Trophoblast cell (in vitro differentiated cells and primary cell): ENCODE results near the gene ANXA6.

Experiments used
- DNase-seq, 2 donors: peaks; one replicate each; pipeline ENCODE4 v3.0.0-alpha.2; 2016
- H2AFZ ChIP-seq: 2 replicates; pipeline ENCODE4 v1.6.1; 2013; ENCODE audit warnings: low read length, moderate library complexity, mild to moderate bottlenecking; ENCODE audit not compliant: insufficient read depth, poor library complexity
- H2AK5ac ChIP-seq: 2 replicates; pipeline ENCODE4 v1.6.1; 2013; ENCODE audit warnings: mild to moderate bottlenecking, low read length
- H2BK120ac ChIP-seq: 2 replicates; pipeline ENCODE4 v1.6.1; 2013; ENCODE audit warnings: low read length, mild to moderate bottlenecking, moderate library complexity; ENCODE audit not compliant: insufficient read depth, poor library complexity
- H2BK12ac ChIP-seq: 2 replicates; pipeline ENCODE4 v1.6.1; 2013; ENCODE audit warnings: mild to moderate bottlenecking, low read length, moderate library complexity
- H2BK5ac ChIP-seq: 2 replicates; pipeline ENCODE4 v1.6.1; 2013; ENCODE audit warnings: low read length, low read depth, moderate library complexity, mild to moderate bottlenecking; ENCODE audit not compliant: poor library complexity
- H3K14ac ChIP-seq: 2 replicates; pipeline ENCODE4 v1.6.1; 2013; ENCODE audit warnings: mild to moderate bottlenecking, low read length
- H3K18ac ChIP-seq: 2 replicates; pipeline ENCODE4 v1.6.1; 2013; ENCODE audit warnings: mild to moderate bottlenecking, low read length
- H3K23ac ChIP-seq: 2 replicates; pipeline ENCODE4 v1.6.1; 2013; ENCODE audit warnings: low read length
- H3K27ac ChIP-seq: 2 replicates; pipeline ENCODE4 v1.5.1; 2013; ENCODE audit warnings: low read depth, mild to moderate bottlenecking, inconsistent platforms, low read length, moderate library complexity
- H3K27me3 ChIP-seq: 2 replicates; pipeline ENCODE4 v1.6.1; 2013; ENCODE audit warnings: inconsistent platforms, mild to moderate bottlenecking, low read length, moderate library complexity; ENCODE audit not compliant: insufficient read depth
- H3K36me3 ChIP-seq, 2 experiments: 1 replicate in 1 of 2; 2 replicates in 1 of 2; pipeline ENCODE4 v1.6.1; 2013; ENCODE audit warnings: low read length in 2 of 2, mild to moderate bottlenecking in 2 of 2, moderate library complexity in 1 of 2; ENCODE audit not compliant: insufficient read depth in 2 of 2, control insufficient read depth in 1 of 2
- H3K4ac ChIP-seq: 2 replicates; pipeline ENCODE4 v1.6.1; 2013; ENCODE audit warnings: low read depth, mild to moderate bottlenecking, low read length, moderate library complexity
- H3K4me1 ChIP-seq, 2 experiments: 1 replicate in 1 of 2; 2 replicates in 1 of 2; pipeline ENCODE4 v1.6.1; 2013; ENCODE audit warnings: low read length in 2 of 2, mild to moderate bottlenecking in 2 of 2, moderate library complexity in 1 of 2; ENCODE audit not compliant: insufficient read depth in 2 of 2, control insufficient read depth in 1 of 2
- H3K4me2 ChIP-seq: 2 replicates; pipeline ENCODE4 v1.6.1; 2013; ENCODE audit warnings: inconsistent platforms, mild to moderate bottlenecking, low read length, moderate library complexity
- H3K4me3 ChIP-seq: 2 replicates; pipeline ENCODE4 v1.5.1; 2013; ENCODE audit warnings: mild to moderate bottlenecking, low read depth, low read length, inconsistent platforms
- H3K79me1 ChIP-seq: one replicate; pipeline ENCODE4 v1.6.1; 2013; ENCODE audit warnings: low read length
- H3K79me2 ChIP-seq: 2 replicates; pipeline ENCODE4 v1.6.1; 2013; ENCODE audit warnings: low read length, mild to moderate bottlenecking; ENCODE audit not compliant: control insufficient read depth, insufficient read depth, poor library complexity
- H3K9ac ChIP-seq: 2 replicates; pipeline ENCODE4 v1.6.1; 2013; ENCODE audit warnings: mild to moderate bottlenecking, low read length
- H3K9me3 ChIP-seq: 2 replicates; pipeline ENCODE4 v1.6.1; 2013; ENCODE audit warnings: low read depth, mild to moderate bottlenecking, control low read depth, inconsistent platforms, low read length; ENCODE audit not compliant: insufficient read depth
- H4K12ac ChIP-seq: 2 replicates; pipeline ENCODE4 v1.6.1; 2013; ENCODE audit warnings: low read depth, mild to moderate bottlenecking, low read length, moderate library complexity
- H4K8ac ChIP-seq: 2 replicates; pipeline ENCODE4 v1.6.1; 2013; ENCODE audit warnings: low read depth, mild to moderate bottlenecking, low read length, moderate library complexity
- H4K91ac ChIP-seq: one replicate; pipeline ENCODE4 v1.6.1; 2013; ENCODE audit warnings: low read depth, mild to moderate bottlenecking, low read length, moderate library complexity
- WGBS: extraction: QIAGEN DNeasy Blood & Tissue Kit; methylation state at CpG from one replicate; pipeline ENCODE4 v1.1.7; 2013; ENCODE audit warnings: missing lambda C conversion rate; ENCODE audit not compliant: insufficient read length, insufficient coverage; ENCODE audit errors: extremely low coverage; 5-methylcytosine and 5-hydroxymethylcytosine counted together

ANXA6 gene

DNA sequence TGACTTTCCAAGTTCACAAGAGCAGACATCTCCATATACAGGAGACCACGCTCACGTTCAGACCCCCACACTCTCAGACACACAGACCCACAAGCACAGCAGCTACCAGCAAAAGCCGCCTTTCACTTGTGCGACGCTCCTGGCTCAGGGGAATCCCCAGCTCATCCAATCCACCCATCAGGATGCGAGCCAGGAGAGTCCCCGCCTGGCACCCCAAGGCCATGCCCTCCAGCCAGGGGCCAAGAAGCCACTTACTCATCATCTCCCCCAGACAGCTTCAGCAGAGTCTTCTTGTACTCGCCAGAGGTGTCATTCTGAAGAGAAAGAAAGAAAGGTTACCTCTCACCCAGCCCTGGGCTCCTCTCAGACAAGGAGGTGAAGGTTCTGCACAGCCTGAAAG, 29.7 kb downstream of the ANXA6 start:
- H3K4ac ChIP-seq, result no peak overlapping the region
- no peak overlapping the region for H3K23ac ChIP-seq
- no peak overlapping the region for H2BK120ac ChIP-seq
- H3K79me1 ChIP-seq, result peaks cover 5% of the 10 kb centered on the region
- no CpG with 5 or more reads among the region's 8 CpGs for WGBS
- H2BK5ac ChIP-seq, result no peak overlapping the region
- DNase-seq, result no peak
- H3K79me2 ChIP-seq, result no peaks in the 10 kb centered on the region
- H3K4me3 ChIP-seq, result no peak overlapping the region
- no peaks in the 10 kb centered on the region for H3K27me3 ChIP-seq
- H3K4me1 ChIP-seq, result peaks cover 0 to 6% of the 10 kb centered on the region in 2 experiments
- H3K18ac ChIP-seq, result no peak overlapping the region
- no peak overlapping the region for H2AK5ac ChIP-seq
- H3K9ac ChIP-seq, result no peak overlapping the region
- no peak overlapping the region for H3K4me2 ChIP-seq
- H3K14ac ChIP-seq, result no peak overlapping the region
- no peak overlapping the region for H2BK12ac ChIP-seq
- H3K36me3 ChIP-seq, result peaks cover 42 to 60% of the 10 kb centered on the region in 2 experiments
- no peak overlapping the region for H4K12ac ChIP-seq
- no peak overlapping the region for H2AFZ ChIP-seq
- H4K91ac ChIP-seq, result no peak overlapping the region
- H4K8ac ChIP-seq, result no peak overlapping the region
- H3K27ac ChIP-seq, result no peak overlapping the region
- H3K9me3 ChIP-seq, result no peaks in the 10 kb centered on the region

DNA sequence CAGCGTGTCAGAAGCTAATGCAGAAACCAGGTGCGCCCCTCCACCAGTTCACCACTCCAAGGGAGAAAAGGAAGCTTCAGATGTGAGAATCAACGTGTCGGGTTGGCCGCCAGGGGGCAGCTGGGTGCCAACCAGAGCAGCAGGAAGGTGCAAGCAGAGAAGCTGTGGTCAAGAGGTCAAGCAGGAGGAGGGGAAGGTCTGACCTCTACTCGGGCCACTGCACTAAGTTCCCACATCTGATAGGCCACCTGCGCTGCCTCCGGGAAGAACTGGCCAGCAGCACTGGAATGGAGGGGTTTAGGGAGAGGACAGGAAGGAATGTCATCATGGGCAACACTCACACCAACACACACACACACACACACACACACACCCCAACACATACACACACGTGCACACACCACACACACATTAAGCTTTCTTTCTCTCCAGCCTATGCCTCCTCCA, 31.4 kb downstream of the ANXA6 start:
- H3K14ac ChIP-seq, result no peak overlapping the region
- H2AFZ ChIP-seq, result no peak overlapping the region
- H3K4me1 ChIP-seq, result peaks cover 0 to 3% of the 10 kb centered on the region in 2 experiments
- H2BK120ac ChIP-seq, result no peak overlapping the region
- H3K4me2 ChIP-seq, result no peak overlapping the region
- no peaks in the 10 kb centered on the region for H3K27me3 ChIP-seq
- peak; percentile 58 to 84 for DNase-seq
- H3K36me3 ChIP-seq, result peaks cover 47 to 69% of the 10 kb centered on the region in 2 experiments
- WGBS, result no CpG with 5 or more reads among the region's 9 CpGs
- H3K79me1 ChIP-seq, result peaks cover 3% of the 10 kb centered on the region
- no peak overlapping the region for H3K18ac ChIP-seq
- no peak overlapping the region for H2BK12ac ChIP-seq
- no peak overlapping the region for H4K91ac ChIP-seq
- no peak overlapping the region for H2AK5ac ChIP-seq
- no peak overlapping the region for H3K23ac ChIP-seq
- H3K4ac ChIP-seq, result no peak overlapping the region
- H3K9me3 ChIP-seq, result no peaks in the 10 kb centered on the region
- H2BK5ac ChIP-seq, result no peak overlapping the region
- H3K27ac ChIP-seq, result no peak overlapping the region
- no peaks in the 10 kb centered on the region for H3K79me2 ChIP-seq
- no peak overlapping the region for H4K8ac ChIP-seq
- H3K9ac ChIP-seq, result no peak overlapping the region
- H3K4me3 ChIP-seq, result no peak overlapping the region
- no peak overlapping the region for H4K12ac ChIP-seq

DNA sequence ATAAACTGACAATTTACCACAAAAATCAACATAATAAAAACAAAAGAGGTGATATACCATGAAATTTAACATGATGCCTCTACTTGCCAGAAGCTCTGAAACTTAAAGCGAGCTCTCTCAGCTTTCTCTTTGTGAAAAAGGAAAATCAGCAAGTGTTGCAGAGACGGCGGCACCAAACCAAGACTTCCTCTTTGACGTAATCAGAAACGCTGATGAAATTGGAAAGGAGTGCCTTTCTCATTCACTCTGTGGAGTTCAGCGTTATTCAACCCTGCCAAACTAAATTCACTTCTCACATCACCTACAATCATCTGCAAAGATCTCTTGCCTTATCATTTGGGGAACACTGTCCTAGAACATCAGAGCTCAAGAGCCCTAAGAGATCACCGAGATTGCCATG, 32.2 kb downstream of the ANXA6 start:
- no CpG with 5 or more reads among the region's 7 CpGs for WGBS
- no peak overlapping the region for H3K18ac ChIP-seq
- no peak overlapping the region for H2BK5ac ChIP-seq
- no peak for DNase-seq
- H3K79me2 ChIP-seq, result no peaks in the 10 kb centered on the region
- H3K27ac ChIP-seq, result no peak overlapping the region
- no peak overlapping the region for H4K91ac ChIP-seq
- no peaks in the 10 kb centered on the region for H3K9me3 ChIP-seq
- no peak overlapping the region for H4K12ac ChIP-seq
- H3K4me1 ChIP-seq, result peaks cover 0 to 3% of the 10 kb centered on the region in 2 experiments
- H3K14ac ChIP-seq, result no peak overlapping the region
- no peak overlapping the region for H3K23ac ChIP-seq
- no peak overlapping the region for H4K8ac ChIP-seq
- no peak overlapping the region for H2BK120ac ChIP-seq
- no peak overlapping the region for H2AFZ ChIP-seq
- H2AK5ac ChIP-seq, result no peak overlapping the region
- peaks cover 3% of the 10 kb centered on the region for H3K79me1 ChIP-seq
- H3K9ac ChIP-seq, result no peak overlapping the region
- no peak overlapping the region for H2BK12ac ChIP-seq
- no peak overlapping the region for H3K4ac ChIP-seq
- no peak overlapping the region for H3K4me2 ChIP-seq
- peaks cover 40 to 63% of the 10 kb centered on the region in 2 experiments for H3K36me3 ChIP-seq
- H3K4me3 ChIP-seq, result no peak overlapping the region
- no peaks in the 10 kb centered on the region for H3K27me3 ChIP-seq

DNA sequence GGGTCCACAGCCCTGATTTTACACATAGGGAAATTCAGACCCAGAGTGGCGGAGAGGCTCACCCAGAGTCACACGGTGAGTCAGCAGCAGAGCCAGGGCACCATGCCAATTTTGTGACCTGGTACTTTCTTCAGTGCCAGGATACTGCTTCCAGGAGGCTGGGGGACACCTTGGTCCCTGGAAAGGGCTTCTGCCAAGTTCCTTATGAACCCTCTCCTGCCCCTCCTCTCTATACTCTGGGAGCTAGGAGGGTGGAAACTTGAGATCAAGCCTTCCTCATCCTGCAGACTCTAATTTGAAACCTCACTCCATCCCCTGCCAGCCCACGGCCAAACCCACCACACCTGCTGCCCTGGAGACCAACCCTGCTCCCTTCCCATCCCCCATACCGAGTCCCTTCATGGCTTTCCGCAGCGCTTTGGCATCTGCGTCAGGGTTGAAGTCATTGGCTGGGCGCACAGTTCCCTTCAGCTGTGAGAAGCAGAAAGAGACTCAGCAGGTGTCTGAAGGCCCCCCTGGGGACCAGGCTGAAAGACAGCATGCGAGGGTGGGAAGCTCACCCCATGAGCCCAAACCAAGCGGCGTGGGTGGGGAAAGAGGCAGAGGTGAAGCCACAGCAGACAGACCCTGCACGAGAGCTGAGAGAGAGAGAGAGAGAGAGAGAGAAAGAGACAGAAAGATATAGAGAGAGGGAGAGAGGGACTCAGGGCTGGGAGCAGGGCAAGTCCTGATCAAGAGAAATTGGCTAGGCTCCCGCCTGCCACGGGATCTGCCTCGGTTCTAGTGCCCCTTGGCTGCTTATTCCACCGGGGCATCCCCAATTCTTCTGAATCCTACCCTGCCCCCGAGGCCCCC, 33.5 kb downstream of the ANXA6 start:
- DNase-seq, result no peak
- no peaks in the 10 kb centered on the region for H3K79me1 ChIP-seq
- H3K79me2 ChIP-seq, result no peaks in the 10 kb centered on the region
- H3K4me1 ChIP-seq, result peaks cover 0 to 3% of the 10 kb centered on the region in 2 experiments
- H3K4me3 ChIP-seq, result no peak overlapping the region
- no peak overlapping the region for H3K9ac ChIP-seq
- H3K18ac ChIP-seq, result no peak overlapping the region
- H2BK12ac ChIP-seq, result no peak overlapping the region
- no peaks in the 10 kb centered on the region for H3K9me3 ChIP-seq
- H4K91ac ChIP-seq, result no peak overlapping the region
- H2AK5ac ChIP-seq, result no peak overlapping the region
- H2BK5ac ChIP-seq, result no peak overlapping the region
- H4K12ac ChIP-seq, result no peak overlapping the region
- no CpG with 5 or more reads among the region's 17 CpGs for WGBS
- no peak overlapping the region for H3K23ac ChIP-seq
- H2AFZ ChIP-seq, result no peak overlapping the region
- no peak overlapping the region for H3K14ac ChIP-seq
- H3K36me3 ChIP-seq, result peaks cover 40 to 65% of the 10 kb centered on the region in 2 experiments
- H3K4ac ChIP-seq, result no peak overlapping the region
- H3K27me3 ChIP-seq, result no peaks in the 10 kb centered on the region
- H3K4me2 ChIP-seq, result no peak overlapping the region
- H2BK120ac ChIP-seq, result no peak overlapping the region
- no peak overlapping the region for H4K8ac ChIP-seq
- no peak overlapping the region for H3K27ac ChIP-seq
